Measurements from ENCODE around the gene VSIG8.

The VSIG8 gene

DNA sequence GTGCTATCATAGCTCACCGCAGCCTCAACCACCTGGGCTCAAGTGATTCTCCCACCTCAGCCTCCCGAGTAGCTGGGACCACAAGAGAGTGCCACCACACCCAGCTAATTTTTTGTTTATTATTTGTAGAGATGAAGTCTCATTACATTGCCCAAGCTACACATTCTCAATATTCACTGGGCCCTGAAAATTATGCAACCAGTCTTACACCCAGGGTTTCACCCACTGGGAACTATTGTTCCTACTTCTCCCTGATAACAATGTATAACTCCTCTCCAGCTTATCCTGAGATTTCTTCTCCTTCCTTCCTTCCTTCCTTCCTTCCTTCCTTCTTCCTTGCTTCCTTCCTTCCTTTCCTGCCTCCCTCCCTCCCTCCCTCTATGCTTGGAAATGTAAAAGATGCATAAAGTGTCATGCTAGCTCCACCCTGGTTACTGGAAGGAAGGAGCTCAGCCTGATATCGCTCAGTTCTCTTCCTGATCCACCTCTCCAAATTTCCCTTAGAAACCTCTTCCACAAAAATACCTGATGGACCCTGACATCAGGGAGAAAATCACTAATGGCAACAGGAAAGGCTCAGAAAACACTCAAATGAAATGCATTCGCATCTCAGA lies 11.2 kb upstream of the VSIG8 start:
- H3K4me3 ChIP-seq (ENCODE audit: low read depth, low read length): no peak overlapping the region
- TF ChIP-seq, protein P1, sequence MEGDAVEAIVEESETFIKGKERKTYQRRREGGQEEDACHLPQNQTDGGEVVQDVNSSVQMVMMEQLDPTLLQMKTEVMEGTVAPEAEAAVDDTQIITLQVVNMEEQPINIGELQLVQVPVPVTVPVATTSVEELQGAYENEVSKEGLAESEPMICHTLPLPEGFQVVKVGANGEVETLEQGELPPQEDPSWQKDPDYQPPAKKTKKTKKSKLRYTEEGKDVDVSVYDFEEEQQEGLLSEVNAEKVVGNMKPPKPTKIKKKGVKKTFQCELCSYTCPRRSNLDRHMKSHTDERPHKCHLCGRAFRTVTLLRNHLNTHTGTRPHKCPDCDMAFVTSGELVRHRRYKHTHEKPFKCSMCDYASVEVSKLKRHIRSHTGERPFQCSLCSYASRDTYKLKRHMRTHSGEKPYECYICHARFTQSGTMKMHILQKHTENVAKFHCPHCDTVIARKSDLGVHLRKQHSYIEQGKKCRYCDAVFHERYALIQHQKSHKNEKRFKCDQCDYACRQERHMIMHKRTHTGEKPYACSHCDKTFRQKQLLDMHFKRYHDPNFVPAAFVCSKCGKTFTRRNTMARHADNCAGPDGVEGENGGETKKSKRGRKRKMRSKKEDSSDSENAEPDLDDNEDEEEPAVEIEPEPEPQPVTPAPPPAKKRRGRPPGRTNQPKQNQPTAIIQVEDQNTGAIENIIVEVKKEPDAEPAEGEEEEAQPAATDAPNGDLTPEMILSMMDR (IDR thresholded peaks at IDR 0.05; ENCODE audit: low read depth, low read length): no peak

DNA sequence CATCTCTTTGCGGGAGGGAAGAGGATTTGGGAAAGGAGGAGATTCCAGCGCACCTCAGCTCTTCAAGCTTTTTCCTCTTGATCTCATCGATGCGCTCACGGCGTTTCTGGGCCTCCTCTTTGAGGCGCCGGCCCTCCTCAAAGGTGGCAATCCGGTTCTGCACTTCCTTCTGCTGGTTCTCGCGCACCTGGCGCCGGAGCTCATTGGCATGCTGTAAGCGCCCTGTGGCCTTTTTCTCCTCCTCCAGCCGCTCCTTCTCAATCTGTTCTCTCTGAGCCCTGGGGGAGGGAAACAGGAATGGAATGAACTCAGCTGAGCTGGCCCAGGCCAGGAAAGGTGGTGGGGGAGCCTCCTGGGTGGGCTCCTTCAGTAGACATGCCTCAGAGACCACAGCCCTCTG lies 10.4 kb upstream of the VSIG8 start:
- TF ChIP-seq, protein P1 (IDR thresholded peaks at IDR 0.05; ENCODE audit: low read depth, low read length): no peak
- no peak overlapping the region for H3K4me3 ChIP-seq (ENCODE audit: low read depth, low read length)

DNA sequence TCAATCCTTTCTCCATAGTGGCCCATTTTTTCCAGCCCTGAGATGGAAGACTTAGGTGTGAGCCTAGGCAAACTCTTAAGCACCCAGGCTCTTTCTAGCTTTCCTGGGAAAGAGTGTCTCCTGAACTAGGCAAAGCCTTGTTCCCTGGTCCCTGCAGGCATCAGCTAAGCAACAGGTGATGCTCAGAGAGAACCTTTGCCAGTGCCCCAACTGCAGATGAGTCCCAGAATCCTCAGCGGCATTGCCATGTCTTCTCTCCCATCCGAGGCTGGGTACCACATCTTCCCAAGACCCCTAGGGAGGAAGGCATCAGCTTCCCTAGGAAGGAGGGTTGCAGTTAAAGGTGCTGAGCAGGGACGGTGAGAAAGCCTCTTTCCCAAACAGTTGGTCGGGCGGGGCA lies 8.2 kb upstream of the VSIG8 start:
- H3K4me3 ChIP-seq (ENCODE audit: low read depth, low read length): no peak overlapping the region
- TF ChIP-seq, protein P1 (IDR thresholded peaks at IDR 0.05; ENCODE audit: low read depth, low read length): no peak

DNA sequence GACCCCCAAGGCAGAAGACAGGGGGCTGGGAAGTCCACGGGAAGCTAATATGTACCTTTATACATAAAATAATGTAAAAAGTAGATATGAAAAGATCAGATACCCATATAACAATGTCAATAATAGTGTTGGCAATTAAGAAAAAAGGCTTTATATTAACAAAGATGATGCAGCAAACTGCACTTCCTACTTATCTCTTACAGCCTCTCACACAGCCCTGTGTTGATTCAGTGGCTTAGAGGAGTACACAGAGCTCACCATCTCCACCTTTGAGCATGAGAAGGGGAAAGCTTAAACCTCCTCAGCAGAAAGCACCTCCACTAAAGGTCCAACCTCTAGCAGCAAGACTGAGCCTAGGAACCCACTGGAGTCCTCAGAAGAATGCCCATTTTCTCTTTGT lies 7.2 kb upstream of the VSIG8 start:
- H3K4me3 ChIP-seq (ENCODE audit: low read depth, low read length): no peak overlapping the region

DNA sequence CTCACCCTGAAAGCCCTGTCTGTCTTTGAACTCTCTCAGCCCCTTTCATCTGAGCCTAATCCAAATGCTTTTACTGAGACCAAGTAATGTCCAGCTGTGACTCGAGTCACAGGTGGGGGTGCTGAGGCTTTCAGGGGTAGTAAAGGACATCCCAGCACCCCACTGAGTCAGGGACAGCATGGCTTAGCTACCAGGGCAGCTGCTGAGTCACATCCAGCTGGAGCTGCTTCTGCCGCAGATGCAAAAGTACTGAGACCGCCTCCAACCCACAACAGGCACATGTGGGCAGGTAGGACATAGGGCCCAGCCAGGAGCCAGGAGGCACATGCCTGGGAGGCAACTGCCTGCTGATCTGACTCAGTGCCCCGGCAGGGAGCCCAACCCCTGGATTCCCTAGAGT lies 6.7 kb upstream of the VSIG8 start:
- TF ChIP-seq, protein P1 (IDR thresholded peaks at IDR 0.05; ENCODE audit: low read depth, low read length): no peak
- H3K4me3 ChIP-seq (ENCODE audit: low read depth, low read length): no peak overlapping the region

More for the DNA sequence above, 7.2 kb upstream of the VSIG8 start:
- TF ChIP-seq, protein P1 (IDR thresholded peaks at IDR 0.05; ENCODE audit: low read depth, low read length): no peak

DNA sequence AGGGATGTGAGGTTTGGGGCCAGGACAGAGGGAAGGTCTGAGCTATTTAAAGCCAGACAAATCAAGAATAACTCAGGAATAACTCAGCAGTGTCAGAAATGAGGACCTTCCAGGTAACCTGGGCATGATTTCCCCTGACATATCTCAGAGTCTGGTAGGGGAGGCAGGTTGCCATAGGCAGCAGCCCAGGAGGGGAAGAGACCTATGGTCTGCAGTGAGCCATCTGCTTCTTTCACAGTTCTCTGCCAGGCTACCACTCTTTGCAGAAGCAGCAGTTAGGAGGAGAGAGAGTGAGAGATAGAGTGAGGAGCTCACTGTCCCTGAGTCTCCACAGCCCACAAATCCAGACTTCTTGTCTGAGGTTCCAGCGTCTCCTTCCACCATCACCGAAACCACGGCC lies 6.3 kb upstream of the VSIG8 start:
- no peak overlapping the region for H3K4me3 ChIP-seq (ENCODE audit: low read depth, low read length)
- TF ChIP-seq, protein P1 (IDR thresholded peaks at IDR 0.05; ENCODE audit: low read depth, low read length): no peak

DNA sequence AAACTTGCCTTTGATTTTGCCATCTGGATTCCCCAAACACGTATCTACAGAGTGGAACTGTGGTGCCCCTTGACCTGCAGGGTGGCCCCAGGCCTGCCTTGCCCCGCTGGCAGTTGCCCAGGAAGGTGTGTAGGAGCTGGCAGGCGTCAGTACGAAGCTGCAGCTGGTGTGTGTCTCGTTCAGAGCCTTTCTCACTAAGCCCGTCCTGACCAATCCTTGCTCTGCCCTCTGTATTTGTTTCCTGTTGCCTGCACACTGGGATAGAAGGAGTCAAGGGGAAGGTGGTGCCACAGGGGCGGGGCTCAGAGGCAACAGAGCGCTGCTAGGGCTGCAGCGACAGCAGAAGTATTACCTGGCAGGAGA lies 5.2 kb upstream of the VSIG8 start:
- TF ChIP-seq, protein P1 (IDR thresholded peaks at IDR 0.05; ENCODE audit: low read depth, low read length): no peak

More for the DNA sequence above, 5.2 kb upstream of the VSIG8 start:
- no peak overlapping the region for H3K4me3 ChIP-seq (ENCODE audit: low read depth, low read length)

All from WI38 (cell line).